PFSK-1 (cell line): Measurements from ENCODE around the gene AKT2.

Experiments used
- FOXP2 ChIP-seq: optimal IDR thresholded peaks from 2 replicates; pipeline ENCODE3; 2011; ENCODE audit warnings: borderline replicate concordance, control low read depth, inconsistent platforms; ENCODE audit not compliant: insufficient read depth; ENCODE audit errors: extremely low read length, extremely low read depth
- POLR2AphosphoS5 ChIP-seq: IDR thresholded peaks from 2 replicates; pipeline ENCODE4 v1.6.1; 2012; ENCODE audit warnings: low read depth, mild to moderate bottlenecking, control low read depth, low read length, moderate library complexity
- REST ChIP-seq, 2 experiments: IDR thresholded peaks; 2 replicates each; pipeline versions ENCODE4 v1.6.1 to v1.8.0; 2011 to 2012; ENCODE audit warnings: low read depth in 2 of 2, low read length in 2 of 2, control low read depth in 1 of 2, inconsistent platforms in 1 of 2, mild to moderate bottlenecking in 1 of 2, moderate library complexity in 1 of 2; ENCODE audit not compliant: insufficient read depth in 1 of 2
- SIN3A ChIP-seq: IDR thresholded peaks from 2 replicates; pipeline ENCODE4 v1.6.1; 2012; ENCODE audit warnings: mild to moderate bottlenecking, low read length, moderate library complexity, borderline replicate concordance; ENCODE audit not compliant: insufficient read depth
- TAF1 ChIP-seq: IDR thresholded peaks from 2 replicates; pipeline ENCODE4 v1.6.1; 2012; ENCODE audit warnings: low read length, control low read depth, borderline replicate concordance; ENCODE audit not compliant: insufficient read depth

AKT2 gene

GRCh38 chr19:40246292-40247073 lies 38.7 kb downstream of the AKT2 start:
- no peak for TF ChIP-seq POLR2AphosphoS5
- TF ChIP-seq TAF1 = no peak
- no peak for TF ChIP-seq FOXP2
- TF ChIP-seq REST (IDR thresholded peaks at IDR 0.05; ENCODE audit: insufficient read depth in 1 of 2, low read depth in 2 of 2, low read length in 2 of 2) = no peak
- TF ChIP-seq SIN3A = no peak

GRCh38 chr19:40245506-40246128 lies 39.5 kb downstream of the AKT2 start:
- TF ChIP-seq TAF1 = no peak
- no peak for TF ChIP-seq FOXP2
- TF ChIP-seq REST (IDR thresholded peaks at IDR 0.05; ENCODE audit: insufficient read depth in 1 of 2, low read depth in 2 of 2, low read length in 2 of 2) = no peak
- TF ChIP-seq POLR2AphosphoS5 = no peak
- TF ChIP-seq SIN3A = no peak

- no peak for TF ChIP-seq REST (IDR thresholded peaks at IDR 0.05; ENCODE audit: insufficient read depth in 1 of 2, low read depth in 2 of 2, low read length in 2 of 2)
- TF ChIP-seq SIN3A = no peak
- no peak for TF ChIP-seq POLR2AphosphoS5
- TF ChIP-seq FOXP2 = no peak
- no peak for TF ChIP-seq TAF1
Observed at GRCh38 chr19:40244579-40245317, 40.4 kb downstream of the AKT2 start.

- TF ChIP-seq POLR2AphosphoS5 (no peak), TAF1 (no peak), FOXP2 (no peak), REST (IDR thresholded peaks at IDR 0.05; ENCODE audit: insufficient read depth in 1 of 2, low read depth in 2 of 2, low read length in 2 of 2) (no peak)
Observed at GRCh38 chr19:40243181-40243580, 42.0 kb downstream of the AKT2 start.
